A375 (cell line): Measurements from ENCODE around the gene NCKIPSD. TPM values are rescaled to one million over a fixed set of nuclear protein-coding genes. Genes with fewer than 3 reads are reported as not detected.

ENCODE experiments used
- small RNA-seq: library from RNA; depleted of rRNA; stranded (forward); fragments of <200 nt; gene quantifications from one replicate; pipeline ENCODE3, GENCODE V24; 2014
- total RNA-seq: library from RNA; depleted of rRNA; stranded (reverse); fragments of >200 nt; shearing (Covaris generic); gene quantifications from 2 replicates; pipeline ENCODE4 v1.2.3, GENCODE V29; 2014; rRNA removed

The NCKIPSD gene
- 28.9 and 42.3 TPM in 2 replicates for total RNA-seq

GRCh38 chr3:48685603-48686511 is at the start of gene NCKIPSD:
TSS of gene NCKIPSD (minus strand) at chr3:48685915. CDS start at chr3:48685807, 108 bp downstream.

GRCh38 chr3:48716982-48717746 is 31.4 kb upstream of the NCKIPSD start, which contains the start of gene IP6K2:
TSS of gene IP6K2 (minus strand) at chr3:48717221. CDS start at chr3:48695291, 21,930 bp downstream.

GRCh38 chr3:48662753-48663488 is 22.8 kb downstream of the NCKIPSD start, which contains the start of gene CELSR3:
TSS of gene CELSR3 (minus strand) at chr3:48662886. CDS start at chr3:48662634, 252 bp downstream.

GRCh38 chr3:48635222-48636021 is 50.3 kb downstream of the NCKIPSD start, which contains the start of gene SLC26A6:
TSS of gene SLC26A6 (minus strand) at chr3:48635461. CDS start at chr3:48635393, 68 bp downstream.

Small RNAs within 50 kb of the gene (small RNA-seq; reads per million reads assigned to genes)
- gene AC141002.1 = not detected

Other genes starting within 250 kb of the NCKIPSD start
- gene CCDC51, start 245.8 kb downstream of the NCKIPSD start, total RNA-seq = 30.7 and 33.8 TPM in 2 replicates
- 631 and 866 TPM in 2 replicates for gene TMA7, start 245.7 kb downstream of the NCKIPSD start, total RNA-seq
- 13.7 and 14.2 TPM in 2 replicates for gene ATRIP, start 239.2 kb downstream of the NCKIPSD start, total RNA-seq
- gene SHISA5, start 181.7 kb downstream of the NCKIPSD start, total RNA-seq = 107 and 119 TPM in 2 replicates
- 57.7 and 76.4 TPM in 2 replicates for gene PFKFB4, start 129.1 kb downstream of the NCKIPSD start, total RNA-seq
- 17.5 and 30.5 TPM in 2 replicates for gene UCN2, start 122.1 kb downstream of the NCKIPSD start, total RNA-seq
- gene COL7A1, start 90.6 kb downstream of the NCKIPSD start, total RNA-seq = 14.6 and 21.1 TPM in 2 replicates
- 264 and 282 TPM in 2 replicates for gene UQCRC1, start 76.3 kb downstream of the NCKIPSD start, total RNA-seq
- gene TMEM89, start 64.1 kb downstream of the NCKIPSD start, total RNA-seq = not detected in 2 replicates
- 22.7 and 23.9 TPM in 2 replicates for gene SLC26A6, start 50.5 kb downstream of the NCKIPSD start, total RNA-seq
- 7.3 and 7.9 TPM in 2 replicates for gene CELSR3, start 23.0 kb downstream of the NCKIPSD start, total RNA-seq
- gene IP6K2, start 31.3 kb upstream of the NCKIPSD start, total RNA-seq = 59.2 and 60.7 TPM in 2 replicates
- 37.3 and 43.5 TPM in 2 replicates for gene PRKAR2A, start 162.0 kb upstream of the NCKIPSD start, total RNA-seq
- 14.3 and 19.3 TPM in 2 replicates for gene SLC25A20, start 213.0 kb upstream of the NCKIPSD start, total RNA-seq
- 180 and 214 TPM in 2 replicates for gene ARIH2, start 232.9 kb upstream of the NCKIPSD start, total RNA-seq